ENCODE data around the gene MYEOV. TPM values are rescaled to one million over a fixed set of nuclear protein-coding genes. Genes with fewer than 3 reads are reported as not detected.

MYEOV gene
- total and polyA plus RNA-seq, 9 of the 15 experiments (the other 6 are each of a cell fraction or from before 2014, with no cell fraction given), result 10.2 to 133 (median 32.2) TPM

GRCh38 chr11:69285766-69286165 lies 8.2 kb upstream of the MYEOV start (continued):
- TF ChIP-seq IRF1 (CRISPR knock-in tag; IDR thresholded peaks at IDR 0.05; ENCODE audit: borderline replicate concordance) (no peak), ZNF274 (IDR thresholded peaks at IDR 0.05; ENCODE audit: borderline replicate concordance, low read depth, low read length) (no peak)

GRCh38 chr11:69286374-69287371 lies 7.3 kb upstream of the MYEOV start:
- Histone ChIP-seq H3K9ac (ENCODE audit: insufficient read depth in 1 of 2, low read depth in 2 of 2, low read length in 2 of 2) (no peak overlapping the region), H4K20me1 (replicated peaks; ENCODE audit: control insufficient read depth, insufficient read depth, low read length) (peaks cover 3% of the 10 kb centered on the region; the same call in 1 of the 2 replicates), H3K4me2 (ENCODE audit: insufficient read depth, low read length) (no peak overlapping the region), H3K27me3 (ENCODE audit: control insufficient read depth in 2 of 2, insufficient read depth in 2 of 2, low read length in 2 of 2) (peaks cover 3 to 57% of the 10 kb centered on the region in 2 experiments; a peak in 3 of 5 replicates), H3K4me3 (no peak overlapping the region), H3K79me2 (ENCODE audit: control insufficient read depth, insufficient read depth, low read length) (no peaks in the 10 kb centered on the region), H3K4me1 (replicated peaks in 1 of 2; ENCODE audit: control insufficient read depth in 2 of 2, insufficient read depth in 2 of 2, low read length in 2 of 2) (peaks cover 10 to 16% of the 10 kb centered on the region in 2 experiments; a peak in 3 of 5 replicates), H3K9me3 (replicated peaks; ENCODE audit: control insufficient read depth, insufficient read depth, low read depth, low read length) (no peaks in the 10 kb centered on the region; the same call in 1 of the 2 replicates), H3K27ac (ENCODE audit: extremely low read depth, low read depth, low read length) (no peak overlapping the region), H2AFZ (ENCODE audit: low read depth, low read length) (no peak overlapping the region), H3K36me3 (ENCODE audit: control insufficient read depth, insufficient read depth, low read length) (no peaks in the 10 kb centered on the region), H3K9me1 (ENCODE audit: control insufficient read depth, insufficient read depth, low read length) (no peaks in the 10 kb centered on the region)
- ChIA-PET CTCF (ENCODE audit: low intra/inter-chr PET ratio) (no interaction called here), POLR2A (interaction anchor here (0.6 to 1.3 kb wide), 4 partner anchors 10 to 348 kb away, joined by 3 to 5 read pairs (median 4); no protein-coding TSS in a partner anchor)
- in situ Hi-C loops (cut with MboI), result no loop called here
- no peak for ATAC-seq
- intact Hi-C loops (cut with micrococcal nuclease), result no loop called here
- no peak for FAIRE-seq
- WGBS (ENCODE audit: insufficient coverage, low coverage, missing lambda C conversion rate), result 32% methylated on average over 35 of the region's 38 CpGs
- BruUV-seq (replicated peaks), result no TSS peak
- DNase-seq (ENCODE audit: extremely low read depth in 1 of 4, low spot score in 3 of 4), result no peak
- TF ChIP-seq KHSRP (IDR thresholded peaks at IDR 0.05) (no peak), NEUROD1 (IDR thresholded peaks at IDR 0.05; ENCODE audit: borderline replicate concordance, low read depth, low read length, partially characterized antibody) (no peak), NR0B1 (IDR thresholded peaks at IDR 0.05; ENCODE audit: partially characterized antibody) (no peak), NRF1 (conservative IDR thresholded peaks at IDR 0.05 in 1 of 2, IDR thresholded peaks at IDR 0.05 in 1 of 2) (no peak), ETV6 (IDR thresholded peaks at IDR 0.05; ENCODE audit: borderline replicate concordance in 1 of 2, low read depth in 2 of 2, low read length in 1 of 2) (no peak), ETV6 (CRISPR knock-in tag; IDR thresholded peaks at IDR 0.05; ENCODE audit: borderline replicate concordance) (no peak), ZNF449 (CRISPR knock-in tag; IDR thresholded peaks at IDR 0.05) (no peak), ZNF778 (CRISPR knock-in tag; IDR thresholded peaks at IDR 0.05) (no peak), ARID2 (IDR thresholded peaks at IDR 0.05) (no peak)

Measured in K562 (cell line).